Thyroid gland (tissue), 4 donors: ENCODE data around the gene RFC1. TPM values are rescaled to one million over a fixed set of nuclear protein-coding genes. Genes with fewer than 3 reads are reported as not detected.
"Not testable (repeated sequence)": the region's sequence is repeated elsewhere in the genome, so short reads cannot be mapped to it uniquely, and the experiment has no call there.

Source experiments
- DNase-seq, 2 donors: peaks; one replicate each; pipeline ENCODE4 v3.0.0-alpha.2; 2019
- H3K27ac ChIP-seq, 3 donors: fragments of 200-600 bp; sonication (generic); 1 replicate in 2 of 3; 2 replicates in 1 of 3; pipeline ENCODE4 v1.5.1; 2016 to 2019; ENCODE audit warnings: mild to moderate bottlenecking in 1 of 3, moderate library complexity in 1 of 3
- H3K27me3 ChIP-seq: fragments of 200-600 bp; sonication (generic); one replicate; pipeline ENCODE4 v1.5.1; 2019
- H3K36me3 ChIP-seq, 2 donors: fragments of 200-600 bp; sonication (generic); one replicate each; pipeline ENCODE4 v1.5.1; 2016 to 2019
- H3K4me1 ChIP-seq, 2 donors: fragments of 200-600 bp; sonication (generic); one replicate each; pipeline ENCODE4 v1.5.1; 2017 to 2019
- H3K4me3 ChIP-seq, 3 donors: fragments of 200-600 bp; sonication (generic); replicated peaks in 1 of 3; 1 replicate in 2 of 3; 2 replicates in 1 of 3; pipeline ENCODE4 v1.5.1; 2016; ENCODE audit warnings: mild to moderate bottlenecking in 1 of 3
- H3K9me3 ChIP-seq: fragments of 200-600 bp; sonication (generic); one replicate; pipeline ENCODE4 v1.5.1; 2017
- CTCF ChIP-seq, 6 experiments: fragments of 200-600 bp in 3 of 6; fragments of 450-650 bp in 3 of 6; sonication (generic) in 3 of 6; IDR thresholded peaks; one replicate each; pipeline ENCODE4 v1.5.1; 2016 to 2019; ENCODE audit warnings: antibody characterized with exemption in 6 of 6, mild to moderate bottlenecking in 2 of 6, inconsistent platforms in 1 of 6, moderate library complexity in 1 of 6
- POLR2A ChIP-seq, 2 donors: fragments of 450-650 bp; IDR thresholded peaks; one replicate each; pipeline ENCODE4 v1.6.1; 2017; ENCODE audit warnings: antibody characterized with exemption in 2 of 2, mild to moderate bottlenecking in 2 of 2, moderate library complexity in 1 of 2
- WGBS, 2 donors: methylation state at CpG; one replicate each; pipeline ENCODE4 v1.1.5; 2017; 5-methylcytosine and 5-hydroxymethylcytosine counted together
- intact Hi-C: fragments of 100-400 bp; cut with DNase I; formaldehyde crosslinking; loops from one replicate; pipeline ENCODE4 v1.15.1; 2023
- total RNA-seq, 4 donors: library from RNA; depleted of rRNA; stranded (reverse); fragments of >200 nt; gene quantifications; one replicate each; pipeline ENCODE4 v1.2.3, GENCODE V29; 2016

The RFC1 gene
- total RNA-seq, 4 donors from 2014 or later: 38.0 to 65.2 (median 46.0) TPM

- no peak overlapping the region for H3K27ac ChIP-seq
- no peak for DNase-seq
- no peaks in the 10 kb centered on the region for H3K36me3 ChIP-seq
- peaks cover 0 to 12% of the 10 kb centered on the region in 2 donors for H3K4me1 ChIP-seq
- intact Hi-C loops: no loop called here
- TF ChIP-seq POLR2A (IDR thresholded peaks at IDR 0.05) (no peak), CTCF (IDR thresholded peaks at IDR 0.05) (no peak)
- WGBS, 2 donors: 91 to 92% methylated on average over 4 of the region's 4 CpGs
- no peaks in the 10 kb centered on the region for H3K9me3 ChIP-seq
- no peaks in the 10 kb centered on the region for H3K27me3 ChIP-seq
- H3K4me3 ChIP-seq: no peak overlapping the region
Measured at GRCh38 chr4:39363773-39364393, 2.3 kb downstream of the RFC1 start.

- H3K36me3 ChIP-seq: no peaks in the 10 kb centered on the region
- TF ChIP-seq CTCF (IDR thresholded peaks at IDR 0.05) (no peak), POLR2A (IDR thresholded peaks at IDR 0.05) (no peak)
- WGBS, 2 donors: 81 to 84% methylated on average over 3 of the region's 3 CpGs
- intact Hi-C loops: no loop called here
- H3K4me3 ChIP-seq: no peak overlapping the region
- H3K27me3 ChIP-seq: no peaks in the 10 kb centered on the region
- no peak for DNase-seq
- no peaks in the 10 kb centered on the region for H3K9me3 ChIP-seq
- H3K4me1 ChIP-seq: peaks cover 0 to 12% of the 10 kb centered on the region in 2 donors
- no peak overlapping the region for H3K27ac ChIP-seq
Measured at GRCh38 chr4:39362827-39363226, 3.3 kb downstream of the RFC1 start.

GRCh38 chr4:39360611-39361010 is 5.6 kb downstream of the RFC1 start:
- H3K27me3 ChIP-seq, H3K4me3 ChIP-seq, intact Hi-C loops: not testable (repeated sequence)

GRCh38 chr4:39357002-39357401 is 9.2 kb downstream of the RFC1 start:
- peaks cover 3 to 23% of the 10 kb centered on the region in 2 donors for H3K4me1 ChIP-seq
- TF ChIP-seq POLR2A (IDR thresholded peaks at IDR 0.05): no peak
- TF ChIP-seq CTCF (IDR thresholded peaks at IDR 0.05): no peak
- DNase-seq: no peak
- H3K4me3 ChIP-seq: no peak overlapping the region
- H3K27me3 ChIP-seq: no peaks in the 10 kb centered on the region
- H3K36me3 ChIP-seq: no peaks in the 10 kb centered on the region
- intact Hi-C loops: no loop called here
- 91 to 97% methylated on average over 1 of the region's 1 CpG for WGBS, 2 donors
- H3K9me3 ChIP-seq: no peaks in the 10 kb centered on the region
- H3K27ac ChIP-seq: peak overlapping the region in 1 of 3 donors; percentile 23

More at GRCh38 chr4:39360611-39361010, 5.6 kb downstream of the RFC1 start:
- DNase-seq, H3K36me3 ChIP-seq, H3K9me3 ChIP-seq, H3K27ac ChIP-seq: not testable (repeated sequence)
- 96% methylated on average over 4 of the region's 4 CpGs for WGBS, 2 donors
- peaks cover 11% of the 10 kb centered on the region in 2 donors for H3K4me1 ChIP-seq

GRCh38 chr4:39354254-39354552 is 12.0 kb downstream of the RFC1 start:
- Histone ChIP-seq H3K4me1 (peaks cover 3 to 23% of the 10 kb centered on the region in 2 donors), H3K4me3 (no peak overlapping the region), H3K9me3 (no peaks in the 10 kb centered on the region), H3K27me3 (no peaks in the 10 kb centered on the region), H3K27ac (peak overlapping the region in 2 of 3 donors; percentile 44 to 64), H3K36me3 (peaks cover 0 to 7% of the 10 kb centered on the region in 2 donors)
- TF ChIP-seq POLR2A (IDR thresholded peaks at IDR 0.05): no peak
- TF ChIP-seq CTCF (IDR thresholded peaks at IDR 0.05): no peak
- no peak for DNase-seq
- 33 to 54% methylated on average over 1 of the region's 1 CpG for WGBS, 2 donors
- intact Hi-C loops: no loop called here
